ENCODE data around the gene LMO1.
A peak's percentile ranks its signal among the peaks of the same experiment; 100 is the strongest.

Gene LMO1

DNA sequence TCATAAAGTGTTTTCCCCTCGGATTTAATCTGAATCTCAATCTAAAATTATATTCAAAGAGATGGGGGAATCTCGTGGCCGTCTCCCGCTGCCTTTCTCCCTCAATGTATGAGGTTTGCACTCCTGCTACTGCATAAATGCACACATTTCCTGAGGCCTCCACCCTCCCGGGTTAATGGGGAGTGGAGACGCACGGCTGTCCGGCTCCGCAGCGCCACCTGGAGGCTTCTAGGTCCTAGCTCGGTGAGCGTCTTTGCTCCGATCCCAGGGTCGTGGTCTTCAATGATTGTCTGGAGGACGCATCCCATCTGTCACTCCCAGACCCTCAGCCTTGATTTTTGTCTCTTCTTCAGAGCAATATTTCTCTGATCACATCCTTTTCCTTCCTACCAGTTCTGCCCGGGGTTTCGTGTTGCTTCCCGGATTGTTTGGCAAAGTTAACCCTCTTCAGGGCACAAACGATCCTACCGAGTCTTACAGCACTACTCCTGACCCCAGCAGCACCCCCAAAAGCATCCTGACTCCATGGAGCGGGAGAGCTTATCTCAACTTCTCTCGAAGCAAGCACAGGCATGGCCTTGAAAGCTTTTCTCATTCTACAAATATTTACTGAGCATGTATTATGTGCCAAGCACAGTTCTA lies at the start of gene LMO1:
TSS of gene LMO1 (minus strand) at position 110 of the 642 bp plus-strand sequence. CDS start 516 bp downstream, outside the sequence.
- peak; percentile 41 for DNase-seq

GRCh38 chr11:8312986-8313385 lies 49.3 kb upstream of the LMO1 start:
- no peak for DNase-seq

- no peak for DNase-seq
Observed at GRCh38 chr11:8311366-8311765, 47.7 kb upstream of the LMO1 start.

DNA sequence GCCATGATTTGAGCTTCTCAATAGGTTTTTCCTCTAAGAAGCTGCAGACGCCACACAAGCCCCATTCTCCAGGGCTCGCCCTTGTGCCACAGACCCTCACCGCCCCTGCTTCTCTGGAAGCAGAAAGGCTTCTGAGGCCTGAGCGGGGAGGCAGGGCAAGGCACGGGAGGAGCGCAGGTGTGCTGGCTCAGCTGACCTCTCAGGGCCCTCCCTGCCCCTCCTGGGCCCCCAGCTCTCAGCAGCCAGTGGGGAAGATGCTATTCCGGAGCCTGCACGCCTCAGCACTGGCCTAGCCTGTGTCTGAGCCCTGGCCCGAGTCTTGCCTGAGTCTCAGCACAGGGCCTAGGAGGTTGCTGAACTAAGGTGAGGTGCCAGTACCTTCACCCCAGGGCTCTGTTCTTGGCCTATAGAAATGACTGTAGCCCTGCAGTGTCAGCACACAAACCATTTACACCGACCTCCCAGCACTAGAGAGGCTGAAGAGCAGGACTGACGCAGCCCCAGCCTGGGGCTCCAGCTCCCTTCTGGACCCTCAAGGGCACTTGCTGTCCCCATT lies 47.1 kb upstream of the LMO1 start:
- DNase-seq: no peak

DNA sequence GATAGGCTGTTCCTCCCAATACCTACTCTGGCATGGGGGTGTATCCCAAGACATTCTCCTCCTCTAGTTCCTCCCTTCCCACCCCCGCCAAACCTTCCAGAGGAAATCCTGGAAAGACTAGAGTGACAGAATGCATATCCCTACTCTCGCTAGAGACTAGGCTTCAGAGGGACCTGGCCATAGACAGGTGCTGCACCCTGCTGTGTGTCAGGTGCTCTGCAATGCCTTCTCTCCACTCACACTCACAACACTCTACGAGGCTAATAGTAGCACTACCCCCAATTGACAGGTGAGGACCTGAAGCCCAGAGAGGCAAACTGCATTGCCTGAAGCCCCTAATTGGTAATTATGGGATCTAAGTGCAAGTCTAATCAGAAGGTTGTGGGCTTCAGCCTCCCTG lies 46.2 kb upstream of the LMO1 start:
- no peak for DNase-seq

DNA sequence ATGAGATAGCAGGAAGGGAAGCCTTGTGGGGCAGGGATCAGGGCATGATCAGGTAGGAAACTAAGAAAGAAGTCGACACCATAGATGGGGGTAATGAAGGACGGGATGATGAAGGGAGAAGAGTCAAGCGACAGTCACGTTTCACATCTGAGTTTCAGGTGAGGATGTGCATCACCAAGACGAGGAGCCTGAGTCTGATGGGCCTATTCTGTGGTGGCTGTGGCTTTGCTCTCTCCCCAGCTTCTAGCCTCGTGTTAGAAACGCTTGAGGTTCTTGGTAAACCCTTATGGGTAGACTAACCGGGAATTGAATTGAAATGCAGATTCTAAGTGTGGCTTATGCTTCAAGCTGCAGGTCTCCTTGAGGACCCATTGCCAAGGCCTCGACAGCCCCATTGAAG lies 45.6 kb upstream of the LMO1 start:
- no peak for DNase-seq

GRCh38 chr11:8307601-8308000 lies 43.9 kb upstream of the LMO1 start:
- DNase-seq: no peak

DNA sequence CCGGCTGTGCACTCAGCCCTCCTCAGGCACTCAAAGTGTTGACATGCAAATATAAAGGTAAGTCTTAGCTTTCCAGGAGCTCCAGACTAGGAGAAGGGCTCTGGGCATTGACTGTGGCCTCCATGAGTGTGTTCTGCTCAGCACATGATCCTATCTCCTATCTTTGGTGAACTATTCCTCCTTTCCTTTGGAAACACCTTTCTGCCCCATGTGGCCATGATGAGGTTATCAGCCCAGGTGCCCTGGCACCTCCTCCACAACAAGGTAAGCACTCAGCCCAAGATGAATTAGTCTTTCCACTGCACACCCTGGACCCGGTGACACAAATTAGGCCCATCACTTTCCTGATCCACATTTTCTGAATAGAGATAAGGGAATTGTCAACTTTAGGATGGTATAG lies 37.9 kb upstream of the LMO1 start:
- no peak for DNase-seq

DNA sequence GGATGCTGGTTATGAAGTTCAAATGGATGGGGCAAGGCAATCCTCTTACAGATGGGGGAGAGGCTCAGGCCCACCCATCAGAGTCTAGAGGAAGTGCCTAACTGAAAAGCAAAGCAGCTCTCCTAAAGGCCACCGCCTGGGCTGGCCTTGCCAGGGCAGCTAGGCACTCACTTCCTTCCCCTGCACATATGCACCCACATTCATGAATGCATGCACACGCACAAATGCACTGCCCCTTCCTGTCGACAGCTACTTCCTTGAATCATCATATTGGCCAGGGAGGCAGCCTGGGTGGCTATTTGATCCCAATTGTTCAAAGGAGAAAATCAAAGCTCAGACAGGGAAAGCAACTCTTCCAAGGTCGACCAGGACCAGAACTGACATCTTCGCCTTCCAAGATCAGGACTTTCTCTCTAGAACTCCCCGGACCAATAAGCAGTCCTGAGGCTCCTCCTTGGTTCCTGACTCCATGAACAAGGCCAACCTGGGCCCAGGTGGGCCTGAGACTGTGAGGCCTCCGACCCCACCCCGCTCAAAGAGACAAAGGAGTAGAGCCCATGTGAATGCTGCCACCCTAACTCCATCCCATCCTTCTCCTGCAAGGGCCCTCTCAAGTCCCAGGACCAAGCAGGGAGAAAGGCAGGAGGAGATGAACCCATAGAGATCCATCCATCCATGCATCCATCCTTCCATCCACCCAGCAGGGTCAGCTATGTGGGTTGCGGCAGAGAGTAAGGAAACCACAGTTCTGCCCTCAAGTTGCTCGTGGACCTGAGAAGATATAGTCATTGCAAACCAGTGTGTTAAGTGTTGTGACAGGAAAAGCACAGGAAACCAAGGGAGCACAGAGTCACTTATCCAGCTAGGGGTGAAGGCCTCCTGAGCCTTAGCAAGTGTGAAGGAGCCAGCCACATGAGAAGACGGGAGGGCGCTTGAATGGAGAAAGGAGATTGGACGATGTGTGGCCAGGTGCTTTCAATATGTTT lies 35.4 kb upstream of the LMO1 start:
- DNase-seq: no peak

DNA sequence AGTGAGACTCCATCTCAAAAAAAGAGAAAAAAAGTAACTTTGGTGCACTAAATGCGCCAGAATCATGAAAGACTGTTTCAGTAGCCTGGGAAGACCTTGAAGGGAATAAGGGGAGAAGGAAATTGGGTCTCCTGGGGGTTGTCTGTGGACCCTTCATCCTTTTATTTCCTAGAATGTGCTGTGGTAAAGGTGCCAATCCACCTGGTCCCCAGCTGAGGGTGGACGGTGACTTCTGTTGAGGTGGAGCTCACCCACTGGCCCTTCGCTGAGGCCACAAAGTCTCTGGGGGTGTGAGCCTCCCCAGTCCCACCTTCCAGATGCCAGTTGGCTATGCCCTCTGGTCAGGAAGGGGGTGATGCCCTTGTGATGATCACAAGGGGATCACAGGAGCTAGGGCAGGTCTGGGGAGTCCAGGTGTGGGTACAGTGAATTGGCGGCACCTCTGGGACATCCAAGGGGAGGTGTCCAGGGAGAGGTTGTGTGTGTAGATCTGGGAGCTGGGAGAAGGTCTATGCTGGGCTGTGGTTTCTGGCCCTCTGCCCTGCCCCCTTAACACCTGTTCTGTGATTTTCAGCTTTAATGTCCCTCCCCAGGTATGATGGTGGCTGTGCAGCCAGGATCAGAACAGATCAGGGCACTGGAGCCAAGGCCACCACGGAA lies 34.2 kb upstream of the LMO1 start:
- DNase-seq: no peak

- no peak for DNase-seq
Observed at GRCh38 chr11:8296872-8297271, 33.2 kb upstream of the LMO1 start.

GRCh38 chr11:8296038-8296649 lies 32.5 kb upstream of the LMO1 start:
- no peak for DNase-seq

- no peak for DNase-seq
Observed at GRCh38 chr11:8294251-8294935, 30.7 kb upstream of the LMO1 start.

DNA sequence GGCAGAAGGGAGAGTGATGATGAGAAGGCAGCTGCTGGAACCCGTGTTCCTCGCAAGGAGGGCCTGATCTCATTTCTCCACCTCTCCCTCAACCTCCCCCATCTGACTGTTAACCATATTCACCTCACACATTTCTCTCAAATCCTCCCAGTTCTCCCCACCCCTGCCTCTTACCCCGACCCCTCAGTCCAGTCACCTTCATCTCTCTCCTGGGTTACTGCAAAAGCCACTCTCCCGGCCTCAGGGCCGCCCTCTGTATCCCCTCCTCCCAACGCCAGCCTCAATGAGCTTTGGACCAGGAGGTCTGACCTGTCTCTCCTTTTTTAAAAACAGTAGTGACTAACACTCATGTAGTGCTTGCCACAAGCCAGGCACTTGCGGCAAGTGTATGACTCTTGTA lies 29.5 kb upstream of the LMO1 start:
- DNase-seq: no peak

DNA sequence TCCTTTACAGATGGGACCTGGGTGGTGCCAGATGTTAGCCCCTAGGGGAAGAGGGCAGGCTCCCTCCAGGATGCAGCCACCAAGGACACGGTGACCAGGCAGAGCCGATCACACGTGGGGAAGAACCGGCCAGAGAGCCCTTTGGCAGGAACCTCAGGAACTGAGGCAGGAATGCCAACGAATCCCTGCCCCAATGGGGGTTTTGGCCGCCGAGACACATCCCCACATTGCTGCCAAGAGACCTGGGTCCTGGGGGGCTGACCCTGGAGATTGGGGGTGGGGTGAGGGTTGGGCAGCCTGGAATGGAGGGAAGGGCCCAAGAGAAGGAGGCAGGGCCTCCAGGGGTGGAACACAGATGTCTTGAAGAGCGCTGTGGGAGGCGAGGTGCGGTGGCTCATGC lies 28.7 kb upstream of the LMO1 start:
- DNase-seq: no peak

DNA sequence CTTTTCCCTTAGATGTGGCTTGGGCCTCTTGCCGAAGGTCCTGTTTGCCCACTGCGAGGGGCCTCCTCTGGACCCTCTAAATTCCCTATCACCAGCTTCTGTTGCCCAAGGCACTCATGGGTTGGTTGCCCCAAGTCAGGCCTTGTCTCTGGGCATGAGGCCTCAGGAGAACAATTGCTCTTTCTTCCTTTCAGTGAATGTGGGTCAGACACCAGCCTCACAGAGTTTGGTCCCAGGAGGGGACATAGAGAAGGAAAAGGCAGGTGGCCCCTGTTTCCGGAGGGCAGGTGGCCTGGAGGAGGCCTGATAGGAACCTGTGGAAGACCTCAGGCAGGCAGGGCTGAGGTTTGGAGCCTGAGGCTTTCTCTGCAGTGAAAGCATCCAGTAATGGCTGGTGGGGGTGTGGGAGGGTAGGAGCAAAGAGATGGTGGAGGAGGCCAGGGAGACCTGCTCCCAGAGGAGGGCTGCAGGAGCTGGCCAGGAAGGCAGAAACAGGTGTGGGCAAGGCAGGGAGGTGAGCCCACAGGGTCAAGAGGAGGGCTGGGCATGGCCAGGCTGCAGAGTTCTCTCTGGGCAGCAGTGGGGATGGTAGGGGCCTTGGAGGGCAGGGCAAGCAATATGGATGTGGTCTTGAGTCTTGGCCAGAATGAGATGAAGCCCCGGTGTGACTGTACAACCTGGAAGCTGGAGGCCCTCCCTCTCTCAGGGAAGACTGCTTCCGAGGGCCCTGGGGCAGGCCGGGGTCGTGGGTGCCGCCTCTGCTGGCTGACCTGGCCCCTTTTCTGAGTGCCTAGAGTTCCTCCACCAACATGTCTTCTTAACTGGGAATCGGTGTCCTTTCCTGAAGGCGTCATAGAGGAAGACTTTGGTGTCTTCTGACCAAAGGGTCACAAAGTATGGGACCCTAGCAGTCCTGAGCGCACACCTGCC lies 28.0 kb upstream of the LMO1 start:
- no peak for DNase-seq

DNA sequence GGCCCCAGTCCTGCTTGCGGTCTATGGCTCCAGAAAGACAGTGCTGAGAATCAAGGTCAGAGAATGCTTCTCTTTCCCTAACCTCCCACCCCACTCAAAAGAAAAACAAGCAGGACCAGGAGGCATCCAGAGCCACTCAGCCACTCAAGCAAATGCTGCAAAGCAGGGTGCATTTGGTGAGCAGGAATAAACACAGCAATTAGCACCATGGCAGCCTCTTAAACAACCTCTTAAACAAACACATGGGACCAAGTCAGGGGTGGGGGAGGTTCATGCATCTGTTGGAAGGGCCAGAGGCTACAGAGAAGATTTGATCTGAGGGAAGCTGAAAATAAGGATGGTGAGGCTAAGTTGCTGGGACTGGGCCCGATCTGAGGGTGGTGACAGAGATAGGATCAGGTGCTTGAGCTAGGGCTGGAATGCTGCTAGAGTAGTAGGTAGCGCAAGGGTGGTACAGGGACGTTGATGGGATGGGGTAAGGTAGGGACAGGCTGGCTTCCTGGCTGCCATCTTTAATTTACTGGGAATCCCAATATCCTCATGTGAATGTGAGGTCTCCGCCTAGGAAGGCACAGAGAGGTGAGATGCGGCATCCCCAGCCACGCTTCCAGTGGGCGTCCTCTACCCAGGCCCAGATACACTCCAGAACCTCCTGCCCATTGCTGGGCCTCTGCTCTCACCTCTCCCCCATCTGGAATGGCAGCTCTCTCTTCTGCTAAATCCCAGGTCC lies 26.6 kb upstream of the LMO1 start:
- DNase-seq: peak; percentile 54

DNA sequence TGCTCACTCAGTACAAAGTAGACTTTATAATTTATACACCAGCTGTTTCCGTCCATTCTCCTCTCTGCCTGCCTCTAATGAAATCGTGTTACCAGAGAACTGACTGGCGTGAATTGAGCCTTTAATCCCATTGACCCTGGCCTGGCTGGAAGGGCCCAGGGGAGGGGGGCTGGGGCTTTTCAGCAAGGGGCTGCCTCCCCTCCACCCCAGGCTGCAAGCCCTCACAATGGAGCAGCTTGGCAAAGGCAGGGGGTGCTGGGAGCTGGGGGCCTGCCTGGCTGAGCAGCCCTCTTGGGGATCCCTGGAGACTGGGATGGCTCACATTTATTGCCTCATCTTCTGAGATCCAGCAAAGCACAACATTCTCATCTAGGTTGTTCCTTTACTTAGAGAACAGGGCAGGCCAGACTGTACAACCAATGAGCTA lies 25.8 kb upstream of the LMO1 start:
- peak; percentile 49 for DNase-seq

DNA sequence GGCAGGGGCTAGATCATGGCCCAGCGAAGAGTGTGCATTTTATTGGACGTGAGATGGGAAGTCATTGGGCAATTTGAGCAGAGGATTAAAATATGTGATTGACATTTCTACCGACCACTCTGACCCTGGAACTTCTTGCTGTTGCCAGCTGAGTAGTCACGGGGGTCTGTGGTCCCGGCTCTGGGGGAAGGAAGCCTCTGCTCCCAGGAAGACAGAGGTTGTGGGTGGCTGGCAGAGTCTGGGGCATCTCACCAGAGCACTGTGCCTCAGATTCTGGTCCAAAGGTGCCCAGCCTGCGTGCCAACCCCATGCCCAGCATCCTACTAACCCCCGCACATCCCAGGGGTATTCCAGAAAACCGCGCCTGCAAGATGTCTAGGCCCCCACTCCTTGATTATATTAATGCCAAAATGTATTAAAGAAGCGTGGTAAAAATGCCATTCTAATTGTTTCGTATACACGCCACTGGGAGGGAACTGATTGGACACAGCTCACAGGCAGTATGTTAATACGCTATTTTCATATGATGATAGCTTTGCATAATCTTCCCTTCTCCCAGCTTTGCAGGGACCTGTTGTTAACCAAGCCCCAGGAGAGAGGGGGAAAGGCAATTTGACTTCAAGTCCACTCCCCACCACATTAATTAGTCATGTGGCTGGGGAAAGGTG lies 25.3 kb upstream of the LMO1 start:
- peak; percentile 6 for DNase-seq
